ENCODE measurements around the gene RICTOR.
A peak's percentile ranks its signal among the peaks of the same experiment; 100 is the strongest.

RICTOR gene

DNA sequence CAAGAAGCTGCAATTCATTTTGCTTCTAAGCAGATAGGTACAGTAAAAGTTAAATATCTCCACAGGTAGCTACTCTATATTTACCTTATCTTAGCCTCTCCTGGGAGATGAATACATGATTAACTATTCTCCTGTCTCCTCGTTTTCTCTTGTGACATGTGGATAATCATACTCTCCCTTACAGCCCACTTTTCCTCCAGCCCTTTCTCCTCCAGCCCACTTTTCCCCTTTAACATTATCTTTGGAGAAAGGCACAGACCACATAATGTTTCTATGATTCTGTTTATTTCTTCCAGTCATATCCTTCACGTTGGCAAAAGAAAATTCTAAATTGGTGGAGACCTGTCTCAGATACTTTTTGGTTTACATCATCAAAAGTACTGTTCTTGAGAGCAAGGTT lies 144.4 kb downstream of the RICTOR start:
- DNase-seq: no peak

- no peak for DNase-seq
These were observed 146.7 kb downstream of the RICTOR start for GRCh38 chr5:38927470-38927869.

DNA sequence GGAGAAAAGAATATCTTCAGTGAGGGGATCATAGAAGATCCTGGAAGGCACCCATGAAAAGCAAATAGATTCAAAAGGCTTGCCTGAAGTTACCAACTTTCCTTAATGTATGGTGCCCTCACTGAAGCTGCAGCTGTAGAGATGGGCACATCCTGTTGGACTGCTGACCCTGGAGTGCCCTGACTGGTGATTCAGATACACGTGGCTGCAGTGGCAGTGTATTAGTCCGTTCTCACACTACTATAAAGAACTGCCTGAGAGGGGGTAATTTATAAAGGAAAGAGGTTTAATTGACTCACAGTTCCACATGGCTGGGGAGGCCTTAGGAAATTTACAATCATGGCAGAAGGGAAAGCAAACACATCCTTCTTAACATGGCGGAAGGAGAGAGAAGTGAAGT lies 148.1 kb downstream of the RICTOR start:
- no peak for DNase-seq

- DNase-seq: no peak
These were observed 148.9 kb downstream of the RICTOR start for GRCh38 chr5:38925154-38925925.

GRCh38 chr5:38923661-38924451 lies 150.3 kb downstream of the RICTOR start:
- no peak for DNase-seq

- DNase-seq: peak; percentile 28
These were observed 152.0 kb downstream of the RICTOR start for GRCh38 chr5:38922199-38922598.

DNA sequence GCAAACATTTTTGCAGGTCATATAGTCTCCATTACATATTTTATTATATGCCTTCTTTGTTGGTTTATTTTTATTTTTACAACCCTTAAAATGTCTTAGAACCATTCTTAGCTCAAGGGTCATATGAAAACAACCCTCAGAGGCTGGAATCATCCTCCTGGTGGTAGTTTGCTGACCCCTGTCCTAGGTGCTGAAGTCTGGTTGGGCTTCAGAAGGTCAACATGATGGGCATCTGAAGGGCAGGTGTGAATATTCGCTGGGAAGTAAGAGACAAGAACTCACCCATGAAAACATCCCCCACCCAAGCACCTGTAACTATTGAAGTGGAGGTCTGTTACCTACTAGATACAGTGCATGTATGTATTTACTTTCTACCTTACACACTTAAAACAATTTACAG lies 153.0 kb downstream of the RICTOR start:
- no peak for DNase-seq

- DNase-seq: no peak
These were observed 157.4 kb downstream of the RICTOR start for GRCh38 chr5:38916802-38917201.

GRCh38 chr5:38913714-38914113 lies 160.5 kb downstream of the RICTOR start:
- DNase-seq: no peak

GRCh38 chr5:38911933-38912332 lies 162.3 kb downstream of the RICTOR start:
- DNase-seq: no peak

GRCh38 chr5:38906503-38906902 lies 167.7 kb downstream of the RICTOR start:
- no peak for DNase-seq

- DNase-seq: no peak
These were observed 168.7 kb downstream of the RICTOR start for GRCh38 chr5:38905516-38905915.

- DNase-seq: no peak
These were observed 174.3 kb downstream of the RICTOR start for GRCh38 chr5:38899936-38900335.

DNA sequence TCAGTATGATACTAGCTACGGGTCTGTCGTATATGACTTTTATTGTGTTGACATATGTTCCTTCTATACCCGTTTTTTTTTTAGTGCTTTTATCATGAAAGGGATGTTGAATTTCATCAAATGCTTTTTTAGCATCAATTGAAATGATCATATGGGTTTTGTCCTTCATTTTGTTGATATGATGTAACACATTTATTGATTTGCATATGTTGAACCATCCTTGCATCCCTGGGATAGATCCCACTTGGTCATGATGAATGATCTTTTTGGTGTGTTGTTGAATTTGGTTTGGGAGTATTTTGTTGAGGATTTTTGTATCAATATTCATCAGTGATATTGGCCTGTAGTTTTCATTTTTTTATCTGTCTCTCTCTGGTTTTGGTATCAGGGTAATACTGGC lies 177.4 kb downstream of the RICTOR start:
- DNase-seq: no peak

- no peak for DNase-seq
These were observed 181.8 kb downstream of the RICTOR start for GRCh38 chr5:38892363-38892762.

DNA sequence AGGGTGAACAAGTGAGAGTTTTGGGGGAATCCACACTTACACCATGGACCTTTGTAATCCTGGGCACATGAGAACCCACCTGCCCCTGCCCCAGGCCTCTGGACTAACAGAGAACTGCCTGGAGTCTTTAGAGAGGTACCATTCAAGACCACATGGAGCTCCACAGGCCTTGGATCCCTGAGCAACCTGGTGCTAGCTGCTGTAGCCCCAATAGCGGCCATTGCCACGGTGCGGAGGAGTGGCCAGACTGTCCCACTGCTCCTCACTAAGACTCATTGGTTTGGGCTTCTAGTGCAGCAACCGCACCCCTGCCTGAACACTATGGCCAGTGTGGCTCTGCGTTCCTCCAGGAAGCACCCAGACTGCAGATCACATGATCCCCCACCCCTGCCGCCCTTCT lies 182.6 kb downstream of the RICTOR start:
- no peak for DNase-seq

DNA sequence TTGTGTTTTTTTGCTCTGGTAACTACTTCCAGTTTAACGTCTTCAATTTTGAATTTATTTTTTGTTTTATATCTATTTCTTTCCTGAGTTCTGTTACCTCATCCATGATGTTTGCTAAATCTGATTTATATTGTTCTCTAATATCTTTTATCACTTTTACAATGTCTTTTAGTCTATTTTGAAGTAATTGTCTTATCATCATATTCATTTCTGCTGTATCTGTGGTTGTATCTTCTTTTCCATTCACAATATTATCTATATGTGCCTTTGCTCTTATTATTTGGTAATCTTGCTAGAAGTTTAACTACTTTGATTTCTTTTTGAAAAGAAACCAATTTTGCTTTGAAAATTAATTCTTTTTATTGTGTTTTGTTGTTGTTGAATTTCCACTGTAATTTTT lies 184.8 kb downstream of the RICTOR start:
- no peak for DNase-seq

DNA sequence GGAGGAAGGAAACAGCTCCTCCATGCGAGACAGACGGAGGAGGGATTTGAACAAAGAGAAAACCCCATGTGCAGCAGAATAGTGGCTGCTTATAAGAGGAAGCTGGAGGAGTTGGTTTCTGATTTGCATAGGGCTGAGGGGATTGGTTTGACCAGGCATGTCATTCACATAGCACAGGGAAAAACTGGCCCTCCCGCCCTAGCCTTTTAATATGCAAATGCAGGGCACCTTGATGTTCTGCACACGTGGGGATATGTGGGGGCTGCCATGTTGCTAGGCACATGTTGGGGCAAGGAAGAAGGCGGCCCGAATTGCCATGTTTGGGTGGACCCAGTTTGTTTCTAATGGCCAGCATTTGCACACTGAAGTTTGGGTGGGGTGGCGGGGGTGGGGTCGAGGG lies 186.2 kb downstream of the RICTOR start:
- no peak for DNase-seq
